KMS-11 (cell line): Measurements from ENCODE around the gene BABAM2.

Source experiments
- H2AFZ ChIP-seq: fragments of 200-600 bp; sonication (generic); 2 replicates; pipeline ENCODE4 v1.6.1; 2016; ENCODE audit warnings: antibody characterized with exemption, mixed run types, low read depth
- H3K27ac ChIP-seq: fragments of 200-600 bp; sonication (generic); 2 replicates; pipeline ENCODE4 v1.6.1; 2016; ENCODE audit warnings: mild to moderate bottlenecking, mixed run types
- H3K27me3 ChIP-seq: fragments of 200-600 bp; sonication (generic); 2 replicates; pipeline ENCODE4 v1.6.1; 2017; ENCODE audit warnings: mild to moderate bottlenecking, low read depth, mixed run types, moderate library complexity; ENCODE audit not compliant: insufficient read depth
- H3K36me3 ChIP-seq: fragments of 200-600 bp; sonication (generic); 2 replicates; pipeline ENCODE4 v1.6.1; 2017; ENCODE audit warnings: mild to moderate bottlenecking, mixed run types; ENCODE audit not compliant: insufficient read depth
- H3K4me1 ChIP-seq: fragments of 200-600 bp; sonication (generic); 2 replicates; pipeline ENCODE4 v1.6.1; 2016; ENCODE audit warnings: mild to moderate bottlenecking, low read depth, mixed run types; ENCODE audit not compliant: poor library complexity, severe bottlenecking
- H3K4me2 ChIP-seq: fragments of 200-600 bp; sonication (generic); 2 replicates; pipeline ENCODE4 v1.7.0; 2016; ENCODE audit warnings: mild to moderate bottlenecking, mixed run types
- H3K4me3 ChIP-seq: fragments of 200-600 bp; sonication (generic); IDR thresholded peaks from 2 replicates; pipeline ENCODE4 v1.6.1; 2017; ENCODE audit warnings: low read depth, low read length, mixed read lengths; ENCODE audit not compliant: insufficient read depth
- H3K79me2 ChIP-seq: fragments of 200-600 bp; sonication (generic); 2 replicates; pipeline ENCODE4 v1.6.1; 2016; ENCODE audit warnings: low read depth, mixed run types; ENCODE audit not compliant: insufficient read depth
- H3K9ac ChIP-seq: fragments of 200-600 bp; sonication (generic); 2 replicates; pipeline ENCODE4 v1.6.1; 2016; ENCODE audit warnings: mild to moderate bottlenecking, mixed run types
- H4K20me1 ChIP-seq: fragments of 200-600 bp; sonication (generic); 2 replicates; pipeline ENCODE4 v1.6.1; 2016; ENCODE audit warnings: mild to moderate bottlenecking, mixed run types; ENCODE audit not compliant: insufficient read depth
- TF ChIP-seq, protein P1 (sequence below): fragments of 200-600 bp; sonication (generic); conservative IDR thresholded peaks from 2 replicates; pipeline ENCODE4 v1.6.1; 2017; ENCODE audit warnings: low read depth, mild to moderate bottlenecking, antibody characterized with exemption, low read length, moderate library complexity, mixed read lengths

BABAM2 gene

DNA sequence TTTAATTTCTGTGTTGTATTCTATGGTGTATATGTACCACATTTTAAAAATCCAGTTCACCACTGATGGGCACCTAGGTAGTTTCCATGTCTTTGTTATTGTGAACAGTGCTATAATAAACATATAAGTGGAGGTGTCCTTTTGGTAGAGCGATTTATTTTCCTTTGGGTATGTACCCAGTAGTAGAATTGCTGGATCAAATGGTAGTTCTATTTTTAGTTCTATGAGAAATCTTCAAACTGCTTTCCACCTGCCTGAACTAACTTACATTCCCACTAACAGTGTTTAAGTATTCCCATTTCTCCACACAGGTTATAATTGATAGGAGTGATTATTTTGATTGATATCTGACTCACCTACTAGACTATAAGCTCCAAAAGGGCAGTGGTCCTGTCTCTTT, 148.2 kb downstream of the BABAM2 start:
- Histone ChIP-seq H2AFZ (no peak overlapping the region), H3K4me2 (no peak overlapping the region), H3K36me3 (no peaks in the 10 kb centered on the region), H3K9ac (no peak overlapping the region), H3K4me3 (no peak overlapping the region), H3K79me2 (no peaks in the 10 kb centered on the region), H3K4me1 (no peaks in the 10 kb centered on the region), H4K20me1 (no peaks in the 10 kb centered on the region), H3K27me3 (no peaks in the 10 kb centered on the region), H3K27ac (no peak overlapping the region)
- TF ChIP-seq, protein P1, sequence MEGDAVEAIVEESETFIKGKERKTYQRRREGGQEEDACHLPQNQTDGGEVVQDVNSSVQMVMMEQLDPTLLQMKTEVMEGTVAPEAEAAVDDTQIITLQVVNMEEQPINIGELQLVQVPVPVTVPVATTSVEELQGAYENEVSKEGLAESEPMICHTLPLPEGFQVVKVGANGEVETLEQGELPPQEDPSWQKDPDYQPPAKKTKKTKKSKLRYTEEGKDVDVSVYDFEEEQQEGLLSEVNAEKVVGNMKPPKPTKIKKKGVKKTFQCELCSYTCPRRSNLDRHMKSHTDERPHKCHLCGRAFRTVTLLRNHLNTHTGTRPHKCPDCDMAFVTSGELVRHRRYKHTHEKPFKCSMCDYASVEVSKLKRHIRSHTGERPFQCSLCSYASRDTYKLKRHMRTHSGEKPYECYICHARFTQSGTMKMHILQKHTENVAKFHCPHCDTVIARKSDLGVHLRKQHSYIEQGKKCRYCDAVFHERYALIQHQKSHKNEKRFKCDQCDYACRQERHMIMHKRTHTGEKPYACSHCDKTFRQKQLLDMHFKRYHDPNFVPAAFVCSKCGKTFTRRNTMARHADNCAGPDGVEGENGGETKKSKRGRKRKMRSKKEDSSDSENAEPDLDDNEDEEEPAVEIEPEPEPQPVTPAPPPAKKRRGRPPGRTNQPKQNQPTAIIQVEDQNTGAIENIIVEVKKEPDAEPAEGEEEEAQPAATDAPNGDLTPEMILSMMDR: no peak

DNA sequence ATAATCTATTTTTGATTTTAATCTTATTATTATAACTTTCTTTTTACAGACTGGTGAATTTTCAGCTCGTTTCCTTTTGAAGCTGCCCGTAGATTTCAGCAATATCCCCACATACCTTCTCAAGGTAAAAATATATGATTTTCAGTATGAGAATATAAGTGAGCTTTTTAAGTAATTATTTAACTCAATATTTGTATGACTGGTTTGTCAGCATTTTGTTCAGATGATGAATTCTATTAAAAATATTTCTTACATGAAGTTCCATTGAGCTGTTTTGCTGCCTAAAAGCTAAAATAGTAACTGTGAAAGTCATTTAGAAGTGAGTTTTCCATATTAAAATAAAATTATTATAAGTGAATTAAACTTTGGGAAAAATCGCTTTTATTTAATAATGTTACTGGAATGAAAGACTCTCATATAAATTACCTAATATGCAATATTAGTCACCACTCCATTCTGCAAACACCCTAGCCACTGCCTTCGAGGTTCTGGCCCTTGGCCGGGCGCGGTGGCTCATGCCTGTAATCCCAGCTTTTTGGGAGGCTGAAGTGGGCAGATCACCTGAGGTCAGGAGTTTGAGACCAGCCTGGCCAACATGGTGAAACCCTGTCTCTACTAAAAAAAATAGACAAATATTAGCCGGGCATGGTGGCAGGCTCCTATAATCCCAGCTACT, 155.3 kb downstream of the BABAM2 start:
- H3K36me3 ChIP-seq: no peaks in the 10 kb centered on the region
- H3K4me1 ChIP-seq: peaks cover 9% of the 10 kb centered on the region
- no peak overlapping the region for H2AFZ ChIP-seq
- H3K4me2 ChIP-seq: no peak overlapping the region
- no peak overlapping the region for H3K4me3 ChIP-seq
- no peak overlapping the region for H3K27ac ChIP-seq
- no peaks in the 10 kb centered on the region for H4K20me1 ChIP-seq
- H3K27me3 ChIP-seq: no peaks in the 10 kb centered on the region
- TF ChIP-seq, protein P1: no peak
- H3K79me2 ChIP-seq: no peaks in the 10 kb centered on the region
- no peak overlapping the region for H3K9ac ChIP-seq

DNA sequence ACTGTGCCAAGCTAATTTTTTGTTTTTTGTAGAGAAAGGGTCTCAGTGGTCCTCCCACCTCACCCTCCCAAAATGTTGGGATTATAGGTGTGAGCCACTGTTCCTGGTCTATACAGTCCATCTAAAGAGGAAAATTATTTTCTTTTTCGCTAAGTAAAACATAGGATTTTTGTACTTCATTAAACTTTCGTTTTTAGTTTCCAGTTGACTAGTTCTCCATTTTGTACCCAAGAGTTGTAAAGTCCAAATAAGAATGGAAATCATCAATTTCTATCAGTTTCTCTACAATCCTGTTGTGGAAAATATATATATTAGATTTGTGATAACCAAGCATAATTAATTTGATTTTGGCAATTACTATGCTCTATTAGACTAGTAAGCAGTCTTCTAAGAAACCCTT, 156.4 kb downstream of the BABAM2 start:
- no peak overlapping the region for H3K4me2 ChIP-seq
- no peak overlapping the region for H3K9ac ChIP-seq
- peaks cover 9% of the 10 kb centered on the region for H3K4me1 ChIP-seq
- TF ChIP-seq, protein P1: no peak
- H3K4me3 ChIP-seq: no peak overlapping the region
- no peak overlapping the region for H2AFZ ChIP-seq
- H4K20me1 ChIP-seq: no peaks in the 10 kb centered on the region
- no peak overlapping the region for H3K27ac ChIP-seq
- H3K36me3 ChIP-seq: no peaks in the 10 kb centered on the region
- H3K27me3 ChIP-seq: no peaks in the 10 kb centered on the region
- no peaks in the 10 kb centered on the region for H3K79me2 ChIP-seq

DNA sequence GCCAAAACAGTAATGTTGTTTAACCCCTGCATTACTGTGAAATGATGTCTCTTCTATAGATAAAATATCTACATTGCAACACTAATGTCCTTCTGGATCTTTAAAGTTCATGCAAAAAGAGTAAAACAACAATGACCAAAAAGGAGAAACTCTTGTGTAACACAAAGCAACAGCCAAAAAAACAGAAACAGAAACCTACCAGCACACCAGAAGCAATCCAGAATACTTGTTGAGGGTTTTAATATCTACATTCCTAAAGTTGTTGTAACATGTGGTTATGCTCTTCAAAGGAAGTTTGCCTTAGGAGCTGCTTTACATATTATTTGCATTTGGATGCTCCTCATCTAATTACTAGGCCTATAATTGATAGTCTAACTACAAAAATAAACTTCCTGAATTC, 157.2 kb downstream of the BABAM2 start:
- peaks cover 9% of the 10 kb centered on the region for H3K4me1 ChIP-seq
- H3K9ac ChIP-seq: no peak overlapping the region
- H3K4me3 ChIP-seq: no peak overlapping the region
- H3K79me2 ChIP-seq: no peaks in the 10 kb centered on the region
- no peak overlapping the region for H3K4me2 ChIP-seq
- no peaks in the 10 kb centered on the region for H3K27me3 ChIP-seq
- no peak overlapping the region for H2AFZ ChIP-seq
- no peak overlapping the region for H3K27ac ChIP-seq
- no peaks in the 10 kb centered on the region for H3K36me3 ChIP-seq
- TF ChIP-seq, protein P1: no peak
- no peaks in the 10 kb centered on the region for H4K20me1 ChIP-seq
